Panc1 (cell line): Measurements from ENCODE around the gene TMED5. TPM values are rescaled to one million over a fixed set of nuclear protein-coding genes. Genes with fewer than 3 reads are reported as not detected.

ENCODE experiments used
- ATAC-seq: fragments of 200-7000 bp; cut with Tn5 transposase; 2 replicates; pipeline ENCODE4 v1.9.1; 2020; ENCODE audit warnings: mild to moderate bottlenecking, moderate library complexity
- BruUV-seq: library from RNA; stranded (reverse); fragments of 400-500 nt; replicated peaks from 2 replicates; lab custom pipeline; 2021; lab: Mats Ljungman, UMichigan
- CTCF ChIA-PET: fragments of 300-600 bp; sonication (Branson Sonifier 250); formaldehyde crosslinking; loops from one replicate; lab custom pipeline; 2022; ENCODE audit warnings: antibody characterized with exemption; lab: Charles Lee
- POLR2A ChIA-PET: fragments of 300-600 bp; sonication (Branson Sonifier 250); formaldehyde crosslinking; loops from one replicate; lab custom pipeline; 2022; ENCODE audit warnings: antibody characterized with exemption; lab: Charles Lee
- DNase-seq: peaks from one replicate; pipeline ENCODE4 v3.0.0-alpha.2; 2010; ENCODE audit warnings: low read depth, low spot score
- H3K27ac ChIP-seq: 2 replicates; pipeline ENCODE4 v1.5.1; 2011; ENCODE audit warnings: mild to moderate bottlenecking, low read length, inconsistent platforms
- H3K27me3 ChIP-seq: fragments of 200-500 bp; sonication (Bioruptor generic); 2 replicates; pipeline ENCODE4 v1.6.0; 2014; ENCODE audit warnings: low read length, inconsistent platforms; ENCODE audit not compliant: control insufficient read depth, insufficient read depth
- H3K36me3 ChIP-seq: fragments of 200-500 bp; sonication (Bioruptor generic); 2 replicates; pipeline ENCODE4 v1.5.1; 2014; ENCODE audit warnings: inconsistent platforms, mild to moderate bottlenecking, low read length, moderate library complexity; ENCODE audit not compliant: control insufficient read depth, insufficient read depth
- H3K4me1 ChIP-seq: 2 replicates; pipeline ENCODE4 v1.5.1; 2011; ENCODE audit warnings: inconsistent platforms, mild to moderate bottlenecking, low read length, moderate library complexity; ENCODE audit not compliant: control insufficient read depth, insufficient read depth
- H3K4me3 ChIP-seq, 2 experiments: 2 replicates each; pipeline ENCODE4 v1.5.1; 2011 to 2012; ENCODE audit warnings: low read depth in 2 of 2, low read length in 2 of 2, mild to moderate bottlenecking in 2 of 2, inconsistent platforms in 1 of 2, moderate library complexity in 1 of 2
- H3K9me3 ChIP-seq: fragments of 200-500 bp; sonication (Bioruptor generic); 2 replicates; pipeline ENCODE4 v1.5.1; 2014; ENCODE audit warnings: low read depth, mild to moderate bottlenecking, inconsistent platforms, low read length, moderate library complexity; ENCODE audit not compliant: control insufficient read depth, insufficient read depth
- CTCF ChIP-seq: fragments of 450-650 bp; IDR thresholded peaks from 2 replicates; pipeline ENCODE4 v1.5.1; 2017; ENCODE audit warnings: mild to moderate bottlenecking
- POLR2AphosphoS5 ChIP-seq: IDR thresholded peaks from 2 replicates; pipeline ENCODE4 v1.6.1; 2012; ENCODE audit warnings: mild to moderate bottlenecking, low read depth, low read length, moderate library complexity
- REST ChIP-seq, 2 experiments: IDR thresholded peaks; 2 replicates each; pipeline ENCODE4 v1.6.1; 2011 to 2012; ENCODE audit warnings: low read depth in 2 of 2, control low read depth in 1 of 2, low read length in 1 of 2, mild to moderate bottlenecking in 1 of 2, moderate library complexity in 1 of 2; ENCODE audit not compliant: insufficient read depth in 1 of 2
- SIN3A ChIP-seq: IDR thresholded peaks from 2 replicates; pipeline ENCODE4 v1.6.1; 2012; ENCODE audit warnings: low read depth, mild to moderate bottlenecking, low read length, moderate library complexity, borderline replicate concordance; ENCODE audit not compliant: insufficient read depth
- TCF7L2 ChIP-seq: IDR thresholded peaks from 2 replicates; pipeline ENCODE4 v1.6.1; 2011; ENCODE audit warnings: mild to moderate bottlenecking, low read depth, low read length, inconsistent platforms
- in situ Hi-C: cut with HindIII; loops from 2 replicates; pipeline ENCODE4 v1.10.0; 2016; ENCODE audit warnings: low sequenced_read_pairs, low pct_unique_long_range_greater_than_20kb
- intact Hi-C: fragments of 100-400 bp; cut with micrococcal nuclease; formaldehyde crosslinking; loops from one replicate; pipeline ENCODE4 v1.10.0; 2022; ENCODE audit not compliant: unreplicated experiment
- total RNA-seq: library from RNA; stranded (reverse); gene quantifications from one replicate; pipeline ENCODE4 v1.2.1, GENCODE V29; 2021; ENCODE audit not compliant: unreplicated experiment

TMED5 gene
- total RNA-seq, 1 experiment from 2014 or later = 45.6 TPM

DNA sequence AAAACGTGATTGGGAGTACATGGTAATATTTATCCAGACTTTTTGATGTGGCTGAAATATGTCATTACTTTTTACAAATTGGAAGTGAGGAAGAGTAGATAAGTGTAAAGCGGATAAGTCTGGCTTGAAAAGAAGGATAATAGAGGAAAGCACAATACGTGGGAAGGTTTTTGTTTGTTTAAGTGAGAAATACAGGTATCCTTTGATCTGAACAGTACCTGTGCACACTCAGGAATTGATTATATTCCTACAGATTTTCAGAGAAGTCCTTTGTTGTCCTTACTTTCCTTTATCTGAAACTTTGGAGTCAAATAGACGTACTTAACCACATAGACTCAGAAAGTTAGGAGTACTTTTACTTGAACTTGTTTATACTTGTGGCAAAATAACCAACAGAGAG is 20.5 kb upstream of the TMED5 start:
- no peaks in the 10 kb centered on the region for H3K27me3 ChIP-seq
- ChIA-PET CTCF (no interaction called here), POLR2A (no interaction called here)
- BruUV-seq = no TSS peak
- DNase-seq = no peak
- intact Hi-C loops (no loop called here), in situ Hi-C loops (no loop called here)
- no peak for TF ChIP-seq TCF7L2
- TF ChIP-seq SIN3A = no peak
- no peak for TF ChIP-seq REST (IDR thresholded peaks at IDR 0.05; ENCODE audit: insufficient read depth in 1 of 2, low read depth in 2 of 2, low read length in 1 of 2)
- no peak for TF ChIP-seq POLR2AphosphoS5
- no peak for TF ChIP-seq CTCF
- H3K36me3 ChIP-seq = peaks cover 4% of the 10 kb centered on the region; the same call in 1 of the 2 replicates
- H3K9me3 ChIP-seq = no peaks in the 10 kb centered on the region
- no peak overlapping the region for H3K27ac ChIP-seq
- no peak overlapping the region for H3K4me3 ChIP-seq
- no peak for ATAC-seq
- H3K4me1 ChIP-seq = no peaks in the 10 kb centered on the region

DNA sequence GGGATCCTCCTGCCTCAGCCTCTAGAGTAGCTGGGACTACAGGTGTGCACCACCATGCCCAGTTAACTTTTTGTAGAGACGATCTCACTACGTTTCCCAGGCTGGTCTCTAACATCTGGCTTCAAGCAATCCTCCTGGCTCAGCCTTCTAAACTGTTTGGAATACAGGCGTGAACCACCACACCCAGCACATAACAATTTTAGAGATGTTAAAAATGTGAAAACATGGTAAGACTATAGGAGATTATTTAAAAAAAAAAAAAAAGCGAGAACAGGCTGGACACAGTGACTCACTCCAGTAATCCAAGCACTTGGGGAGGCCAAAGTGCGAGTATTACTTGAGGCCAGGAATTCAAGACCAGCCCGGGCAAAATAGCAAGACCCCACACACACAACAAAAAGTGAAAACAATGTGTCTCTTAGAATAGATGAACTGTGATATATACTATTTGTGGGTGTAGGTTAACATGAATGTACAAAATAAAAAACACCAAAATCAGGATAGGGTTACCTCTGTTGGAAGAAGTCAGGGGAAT is 19.9 kb upstream of the TMED5 start:
- in situ Hi-C loops = no loop called here
- BruUV-seq = no TSS peak

More for the DNA sequence above, 19.9 kb upstream of the TMED5 start:
- CTCF ChIA-PET = no interaction called here
- intact Hi-C loops = no loop called here
- Histone ChIP-seq H3K4me1 (no peaks in the 10 kb centered on the region), H3K27me3 (no peaks in the 10 kb centered on the region), H3K36me3 (peaks cover 4% of the 10 kb centered on the region; the same call in 1 of the 2 replicates), H3K4me3 (no peak overlapping the region), H3K9me3 (no peaks in the 10 kb centered on the region), H3K27ac (no peak overlapping the region)
- DNase-seq = no peak
- no peak for TF ChIP-seq POLR2AphosphoS5
- TF ChIP-seq CTCF = no peak
- no peak for TF ChIP-seq SIN3A
- TF ChIP-seq TCF7L2 = no peak
- TF ChIP-seq REST (IDR thresholded peaks at IDR 0.05; ENCODE audit: insufficient read depth in 1 of 2, low read depth in 2 of 2, low read length in 1 of 2) = no peak
- POLR2A ChIA-PET = no interaction called here
- ATAC-seq = no peak
